GM13977 (cell line): Measurements from ENCODE around the gene DDIAS.

ENCODE experiments used
- DNase-seq: peaks from one replicate; pipeline ENCODE4 v3.0.0; 2012; ENCODE audit warnings: low spot score
- in situ Hi-C: fragments of 300-500 bp; cut with MboI; formaldehyde crosslinking; loops from one replicate; pipeline ENCODE4 v1.12.0; 2022; ENCODE audit warnings: low sequenced_read_pairs, low pct_unique_long_range_greater_than_20kb, mixed read lengths, inconsistent platforms; ENCODE audit not compliant: unreplicated experiment
- TF ChIP-seq, protein P1 (sequence below): IDR thresholded peaks from 2 replicates; pipeline ENCODE4 v1.5.1; 2012; ENCODE audit warnings: mild to moderate bottlenecking, control low read depth; ENCODE audit not compliant: insufficient read depth; ENCODE audit errors: extremely low read depth, missing control alignments

DDIAS gene

DNA sequence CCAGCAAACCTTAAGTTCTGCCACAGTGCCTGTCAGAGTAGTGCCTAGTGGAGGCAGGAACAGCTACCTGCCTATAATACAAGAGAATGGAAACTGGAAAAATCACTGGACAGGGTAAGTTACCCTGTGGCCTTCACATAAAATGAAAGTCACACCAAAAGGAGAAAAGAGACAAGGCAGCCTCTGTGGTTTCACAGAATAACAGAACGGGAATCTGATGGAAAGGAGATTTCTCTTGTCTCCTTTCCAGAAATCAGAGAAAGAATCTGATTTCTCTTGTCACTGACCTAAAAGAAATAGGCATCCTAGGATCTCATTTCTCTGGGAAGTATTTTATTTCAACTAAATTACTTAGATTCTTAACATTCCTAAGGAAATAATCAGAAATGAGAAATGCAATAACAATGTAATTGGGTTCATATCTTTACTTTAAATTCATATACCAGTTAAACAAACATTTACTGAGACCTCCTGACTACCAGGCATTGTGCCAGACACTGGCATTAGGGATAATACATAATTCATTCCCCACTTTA lies 42.9 kb upstream of the DDIAS start:
- no peak for DNase-seq
- in situ Hi-C loops = no loop called here
- TF ChIP-seq, protein P1, sequence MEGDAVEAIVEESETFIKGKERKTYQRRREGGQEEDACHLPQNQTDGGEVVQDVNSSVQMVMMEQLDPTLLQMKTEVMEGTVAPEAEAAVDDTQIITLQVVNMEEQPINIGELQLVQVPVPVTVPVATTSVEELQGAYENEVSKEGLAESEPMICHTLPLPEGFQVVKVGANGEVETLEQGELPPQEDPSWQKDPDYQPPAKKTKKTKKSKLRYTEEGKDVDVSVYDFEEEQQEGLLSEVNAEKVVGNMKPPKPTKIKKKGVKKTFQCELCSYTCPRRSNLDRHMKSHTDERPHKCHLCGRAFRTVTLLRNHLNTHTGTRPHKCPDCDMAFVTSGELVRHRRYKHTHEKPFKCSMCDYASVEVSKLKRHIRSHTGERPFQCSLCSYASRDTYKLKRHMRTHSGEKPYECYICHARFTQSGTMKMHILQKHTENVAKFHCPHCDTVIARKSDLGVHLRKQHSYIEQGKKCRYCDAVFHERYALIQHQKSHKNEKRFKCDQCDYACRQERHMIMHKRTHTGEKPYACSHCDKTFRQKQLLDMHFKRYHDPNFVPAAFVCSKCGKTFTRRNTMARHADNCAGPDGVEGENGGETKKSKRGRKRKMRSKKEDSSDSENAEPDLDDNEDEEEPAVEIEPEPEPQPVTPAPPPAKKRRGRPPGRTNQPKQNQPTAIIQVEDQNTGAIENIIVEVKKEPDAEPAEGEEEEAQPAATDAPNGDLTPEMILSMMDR = no peak

DNA sequence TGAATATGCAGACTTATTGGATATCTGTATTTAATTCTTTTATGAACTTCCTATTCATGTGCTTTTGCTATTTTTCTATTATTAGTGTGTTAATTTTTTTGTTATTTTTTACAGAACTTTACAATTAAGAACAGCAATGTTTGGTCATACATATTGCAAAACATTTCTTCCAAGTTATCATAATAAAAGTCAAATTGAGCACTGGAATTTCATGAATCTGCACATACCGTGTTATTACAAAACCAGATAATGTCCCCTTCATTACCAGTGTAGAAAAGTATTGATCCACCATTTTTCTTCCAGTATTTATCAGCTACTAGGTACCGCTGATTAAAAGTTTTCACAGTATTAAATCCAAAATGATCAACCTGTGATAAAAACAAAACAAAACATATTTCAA lies 41.8 kb upstream of the DDIAS start:
- TF ChIP-seq, protein P1 = no peak
- in situ Hi-C loops = no loop called here

DNA sequence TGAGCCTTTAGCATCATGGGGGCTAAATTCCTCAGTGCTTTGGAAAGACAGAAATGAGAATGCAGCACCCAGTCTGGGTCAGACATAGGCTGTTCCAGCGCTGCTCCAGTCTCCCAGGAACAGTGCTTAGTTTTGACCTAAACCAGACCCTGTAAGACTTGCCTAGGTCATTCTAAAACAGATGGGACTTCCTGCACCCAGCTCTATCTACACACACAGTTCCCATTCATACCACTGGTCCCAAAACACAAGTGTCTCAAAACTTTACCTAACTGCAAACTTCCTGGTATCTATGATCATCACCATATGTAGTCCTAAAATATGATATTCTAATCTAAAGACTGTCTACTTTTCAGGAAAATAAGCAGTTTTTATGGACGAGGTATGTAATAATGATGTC lies 39.2 kb upstream of the DDIAS start:
- in situ Hi-C loops = no loop called here
- TF ChIP-seq, protein P1 = no peak
- no peak for DNase-seq

More for the DNA sequence above, 41.8 kb upstream of the DDIAS start:
- DNase-seq = no peak

DNA sequence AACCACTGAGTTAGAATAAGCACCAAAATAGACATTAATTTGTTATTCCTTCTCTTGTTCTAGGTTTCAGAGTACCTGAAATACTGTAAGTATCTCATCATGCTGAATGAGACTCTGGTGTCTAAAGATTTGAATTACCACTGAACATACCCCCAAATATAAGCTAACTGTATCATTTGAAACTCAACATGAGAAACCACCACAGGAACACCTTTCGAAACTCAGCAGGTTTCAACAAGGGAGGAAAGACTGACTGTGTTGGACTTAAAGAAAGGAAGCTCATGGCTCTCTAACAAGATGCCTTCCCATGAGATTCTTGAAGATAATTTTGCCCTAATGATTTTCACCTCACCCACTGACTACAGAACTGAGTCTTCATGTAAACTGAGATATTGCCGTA lies 38.3 kb upstream of the DDIAS start:
- in situ Hi-C loops = no loop called here
- DNase-seq = no peak
- TF ChIP-seq, protein P1 = no peak

DNA sequence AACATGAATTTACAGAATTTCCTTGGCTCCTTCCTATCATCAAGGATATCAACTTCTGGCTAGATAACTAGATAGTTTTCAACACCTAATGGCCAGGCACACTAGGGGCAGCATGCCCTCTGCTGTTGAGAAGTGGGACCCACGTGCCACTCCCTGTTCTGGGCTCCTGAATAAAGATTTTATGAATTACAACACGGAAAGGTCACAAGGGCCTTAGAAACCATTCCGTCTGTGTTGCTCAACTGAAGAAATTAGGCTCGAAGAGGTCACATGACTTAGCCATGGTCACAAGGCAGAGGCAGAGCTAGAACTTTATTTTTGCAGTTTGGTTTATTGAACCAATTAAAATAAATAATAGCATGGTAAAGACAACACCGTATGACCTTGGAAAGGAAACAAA lies 37.3 kb upstream of the DDIAS start:
- TF ChIP-seq, protein P1 = peak; percentile 62
- in situ Hi-C loops = no loop called here
- DNase-seq = peak; percentile 30

DNA sequence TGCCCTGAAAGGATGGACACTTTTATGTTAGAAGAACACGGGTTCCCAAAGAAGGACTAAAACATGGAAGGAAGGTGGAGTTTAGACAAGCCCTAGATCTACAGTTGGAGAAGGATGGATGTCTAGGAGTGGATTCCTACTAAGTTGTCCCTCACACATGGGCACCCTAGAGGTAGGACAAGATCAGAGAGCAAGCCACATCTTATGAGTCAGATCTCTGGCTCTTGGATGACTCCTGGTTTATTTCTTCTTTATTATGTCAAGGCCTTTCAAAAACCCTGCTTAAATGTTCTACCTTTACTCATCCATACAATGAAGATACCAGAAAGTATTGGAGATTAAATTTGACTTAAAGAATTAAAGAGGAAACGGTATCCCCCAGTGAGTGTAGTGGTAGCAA lies 35.7 kb upstream of the DDIAS start:
- DNase-seq = no peak
- in situ Hi-C loops = no loop called here
- TF ChIP-seq, protein P1 = no peak
